SK-N-SH (cell line): ENCODE measurements around the gene SAT2. TPM values are rescaled to one million over a fixed set of nuclear protein-coding genes. Genes with fewer than 3 reads are reported as not detected.
A peak's percentile ranks its signal among the peaks of the same experiment; 100 is the strongest.

Source experiments
- CTCF ChIA-PET: fragments of 300-600, 350-600 bp; formaldehyde crosslinking; extraction: SDS; loops from one replicate; lab custom pipeline; 2021; lab: Yijun Ruan, JAX
- POLR2A ChIA-PET: fragments of 350-600 bp; sonication (Branson Sonifier 250); formaldehyde crosslinking; extraction: SDS; loops from one replicate; lab custom pipeline; 2020; ENCODE audit warnings: antibody characterized with exemption, inconsistent platforms; lab: Yijun Ruan, JAX
- DNase-seq: peaks from one replicate; pipeline ENCODE4 v3.0.0; 2012
- H2AFZ ChIP-seq: fragments of 200-600 bp; sonication (generic); 2 replicates; pipeline ENCODE4 v1.8.1; 2016; ENCODE audit warnings: antibody characterized with exemption, mild to moderate bottlenecking, low read depth
- H3F3A ChIP-seq: fragments of 200-600 bp; sonication (generic); replicated peaks from 2 replicates; pipeline ENCODE3; 2016; ENCODE audit warnings: antibody characterized with exemption, mild to moderate bottlenecking; ENCODE audit not compliant: insufficient read depth
- H3K27ac ChIP-seq, 2 experiments: fragments of 200-500 bp in 1 of 2; fragments of 200-600 bp in 1 of 2; sonication (Bioruptor generic) in 1 of 2; sonication (generic), shearing (Covaris generic) in 1 of 2; 2 replicates each; pipeline versions ENCODE4 v1.5.1 to v1.6.1; 2014 to 2016; ENCODE audit warnings: low read depth in 2 of 2, inconsistent platforms in 1 of 2, low read length in 1 of 2, mild to moderate bottlenecking in 1 of 2, mixed read lengths in 1 of 2
- H3K27me3 ChIP-seq: fragments of 200-600 bp; sonication (generic), shearing (Covaris generic); 2 replicates; pipeline ENCODE4 v1.6.1; 2016; ENCODE audit warnings: mixed run types; ENCODE audit not compliant: insufficient read depth
- H3K36me3 ChIP-seq, 2 experiments: fragments of 200-500 bp in 1 of 2; fragments of 200-600 bp in 1 of 2; sonication (Bioruptor generic) in 1 of 2; sonication (generic) in 1 of 2; replicated peaks in 1 of 2; 2 replicates each; pipeline versions ENCODE3 to v1.5.1; 2014 to 2016; ENCODE audit warnings: low read length in 1 of 2, mild to moderate bottlenecking in 1 of 2; ENCODE audit not compliant: insufficient read depth in 2 of 2, control insufficient read depth in 1 of 2
- H3K4me1 ChIP-seq, 2 experiments: fragments of 200-500 bp in 1 of 2; fragments of 200-600 bp in 1 of 2; sonication (Bioruptor generic) in 1 of 2; sonication (generic), shearing (Covaris generic) in 1 of 2; 2 replicates each; pipeline versions ENCODE4 v1.5.1 to v1.6.1; 2014 to 2016; ENCODE audit warnings: low read depth in 1 of 2, low read length in 1 of 2, mixed run types in 1 of 2; ENCODE audit not compliant: insufficient read depth in 2 of 2, control insufficient read depth in 1 of 2
- H3K4me2 ChIP-seq: fragments of 200-600 bp; sonication (generic), shearing (Covaris generic); 2 replicates; pipeline ENCODE4 v1.6.1; 2017; ENCODE audit warnings: mixed run types
- H3K4me3 ChIP-seq, 2 experiments: fragments of 200-500 bp in 1 of 2; fragments of 200-600 bp in 1 of 2; sonication (Bioruptor generic) in 1 of 2; sonication (generic), shearing (Covaris generic) in 1 of 2; 2 replicates each; pipeline versions ENCODE4 v1.5.1 to v1.8.1; 2014 to 2016; ENCODE audit warnings: low read depth in 2 of 2, inconsistent platforms in 1 of 2, low read length in 1 of 2, mild to moderate bottlenecking in 1 of 2, mixed read lengths in 1 of 2, moderate library complexity in 1 of 2
- H3K79me2 ChIP-seq: fragments of 200-600 bp; sonication (generic); 2 replicates; pipeline ENCODE4 v1.8.1; 2017; ENCODE audit warnings: mild to moderate bottlenecking; ENCODE audit not compliant: insufficient read depth
- H3K9ac ChIP-seq: fragments of 200-600 bp; sonication (generic); 2 replicates; pipeline ENCODE4 v1.6.1; 2017; ENCODE audit warnings: mixed run types
- H3K9me2 ChIP-seq: fragments of 200-600 bp; sonication (generic); 2 replicates; pipeline ENCODE4 v1.6.1; 2017; ENCODE audit warnings: mixed run types
- H3K9me3 ChIP-seq: fragments of 200-600 bp; sonication (generic); 2 replicates; pipeline ENCODE4 v1.6.1; 2017; ENCODE audit warnings: mixed run types, mild to moderate bottlenecking, moderate library complexity
- H4K20me1 ChIP-seq: fragments of 200-600 bp; sonication (generic); 2 replicates; pipeline ENCODE4 v1.6.1; 2017; ENCODE audit warnings: mild to moderate bottlenecking, mixed run types; ENCODE audit not compliant: insufficient read depth
- CTCF ChIP-seq: fragments of 200-600 bp; sonication (generic); IDR thresholded peaks from 2 replicates; pipeline ENCODE4 v1.6.1; 2017; ENCODE audit warnings: antibody characterized with exemption, mild to moderate bottlenecking, moderate library complexity
- FOSL2 ChIP-seq: IDR thresholded peaks from 2 replicates; pipeline ENCODE4 v1.4.0; 2012; ENCODE audit warnings: low read depth, mild to moderate bottlenecking, moderate library complexity, borderline replicate concordance
- JUND ChIP-seq: IDR thresholded peaks from 2 replicates; pipeline ENCODE4 v1.4.0; 2012
- MAX ChIP-seq: IDR thresholded peaks from 2 replicates; pipeline ENCODE4 v1.4.0; 2012; ENCODE audit warnings: low read depth
- RFX5 ChIP-seq: IDR thresholded peaks from 2 replicates; pipeline ENCODE4 v1.6.1; 2012; ENCODE audit warnings: mild to moderate bottlenecking, improper control_type of control experiment, low read length
- TCF12 ChIP-seq: IDR thresholded peaks from 2 replicates; pipeline ENCODE4 v1.4.0; 2012
- WGBS: methylation state at CpG from one replicate; pipeline ENCODE4 v1.1.6; 2017; ENCODE audit warnings: low lambda C conversion rate; 5-methylcytosine and 5-hydroxymethylcytosine counted together
- polyA plus RNA-seq, 3 experiments: library from polyadenylated mRNA; depleted of rRNA; stranded (reverse); fragments of >200 nt; gene quantifications; 2 replicates each; pipeline ENCODE4 v1.2.3, GENCODE V29; 2012
- TF ChIP-seq, protein P1 (sequence below): IDR thresholded peaks from 2 replicates; pipeline ENCODE4 v1.6.1; 2012; ENCODE audit warnings: mild to moderate bottlenecking, low read depth, low read length, moderate library complexity

The SAT2 gene
- polyA plus RNA-seq, 1 of the 3 experiments (the other 2 are of a cell fraction): 43.1 TPM

- TF ChIP-seq, protein P1, sequence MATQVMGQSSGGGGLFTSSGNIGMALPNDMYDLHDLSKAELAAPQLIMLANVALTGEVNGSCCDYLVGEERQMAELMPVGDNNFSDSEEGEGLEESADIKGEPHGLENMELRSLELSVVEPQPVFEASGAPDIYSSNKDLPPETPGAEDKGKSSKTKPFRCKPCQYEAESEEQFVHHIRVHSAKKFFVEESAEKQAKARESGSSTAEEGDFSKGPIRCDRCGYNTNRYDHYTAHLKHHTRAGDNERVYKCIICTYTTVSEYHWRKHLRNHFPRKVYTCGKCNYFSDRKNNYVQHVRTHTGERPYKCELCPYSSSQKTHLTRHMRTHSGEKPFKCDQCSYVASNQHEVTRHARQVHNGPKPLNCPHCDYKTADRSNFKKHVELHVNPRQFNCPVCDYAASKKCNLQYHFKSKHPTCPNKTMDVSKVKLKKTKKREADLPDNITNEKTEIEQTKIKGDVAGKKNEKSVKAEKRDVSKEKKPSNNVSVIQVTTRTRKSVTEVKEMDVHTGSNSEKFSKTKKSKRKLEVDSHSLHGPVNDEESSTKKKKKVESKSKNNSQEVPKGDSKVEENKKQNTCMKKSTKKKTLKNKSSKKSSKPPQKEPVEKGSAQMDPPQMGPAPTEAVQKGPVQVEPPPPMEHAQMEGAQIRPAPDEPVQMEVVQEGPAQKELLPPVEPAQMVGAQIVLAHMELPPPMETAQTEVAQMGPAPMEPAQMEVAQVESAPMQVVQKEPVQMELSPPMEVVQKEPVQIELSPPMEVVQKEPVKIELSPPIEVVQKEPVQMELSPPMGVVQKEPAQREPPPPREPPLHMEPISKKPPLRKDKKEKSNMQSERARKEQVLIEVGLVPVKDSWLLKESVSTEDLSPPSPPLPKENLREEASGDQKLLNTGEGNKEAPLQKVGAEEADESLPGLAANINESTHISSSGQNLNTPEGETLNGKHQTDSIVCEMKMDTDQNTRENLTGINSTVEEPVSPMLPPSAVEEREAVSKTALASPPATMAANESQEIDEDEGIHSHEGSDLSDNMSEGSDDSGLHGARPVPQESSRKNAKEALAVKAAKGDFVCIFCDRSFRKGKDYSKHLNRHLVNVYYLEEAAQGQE: no peak
- TF ChIP-seq FOSL2: no peak
- no peak for TF ChIP-seq JUND
Observed at GRCh38 chr17:7580604-7581575, 46.7 kb downstream of the SAT2 start (continued).

- H3F3A ChIP-seq: peaks cover 50% of the 10 kb centered on the region
- H3K9me2 ChIP-seq: no peaks in the 10 kb centered on the region
- ChIA-PET POLR2A (interaction anchor here (0.6 to 2.4 kb wide), 5 partner anchors 9 to 107 kb away, joined by 3 to 5 read pairs (median 3); partner anchors contain the start of genes FXR2 and TP53), CTCF (interaction anchor here (1.2 to 2.5 kb wide), 3 partner anchors 9 to 108 kb away, joined by 3 to 18 read pairs (median 10); partner anchors contain the start of genes SOX15, TP53 and WRAP53)
- peak overlapping the region; percentile 23; the same call in 1 of the 2 replicates for H3K4me2 ChIP-seq
- H3K4me3 ChIP-seq: peak overlapping the region in 1 of 2 experiments; percentile 2; a peak in 1 of 4 replicates
- no peaks in the 10 kb centered on the region for H3K9me3 ChIP-seq
- peaks cover 40% of the 10 kb centered on the region in 2 experiments for H3K36me3 ChIP-seq
- TF ChIP-seq CTCF (no peak), TCF12 (no peak), RFX5 (no peak), MAX (no peak)
- no peaks in the 10 kb centered on the region for H3K27me3 ChIP-seq
- no peak for DNase-seq
- H2AFZ ChIP-seq: no peak overlapping the region
- H3K27ac ChIP-seq: peak overlapping the region in 1 of 2 experiments; percentile 79; a peak in 2 of 4 replicates
- peaks cover 72% of the 10 kb centered on the region for H3K79me2 ChIP-seq
- peaks cover 41% of the 10 kb centered on the region for H4K20me1 ChIP-seq
- WGBS: 88% methylated on average over 6 of the region's 12 CpGs
- H3K4me1 ChIP-seq: peaks cover 31% of the 10 kb centered on the region in 2 experiments
- peak overlapping the region; percentile 45; the same call in 1 of the 2 replicates for H3K9ac ChIP-seq
Observed at GRCh38 chr17:7579834-7580603, 47.6 kb downstream of the SAT2 start.
